DLD1 (cell line): ENCODE results near the gene NALCN.

Experiments
- in situ Hi-C: cut with HindIII; loops from 2 replicates; pipeline ENCODE4 v1.10.0; 2017; ENCODE audit warnings: low sequenced_read_pairs

The NALCN gene

DNA sequence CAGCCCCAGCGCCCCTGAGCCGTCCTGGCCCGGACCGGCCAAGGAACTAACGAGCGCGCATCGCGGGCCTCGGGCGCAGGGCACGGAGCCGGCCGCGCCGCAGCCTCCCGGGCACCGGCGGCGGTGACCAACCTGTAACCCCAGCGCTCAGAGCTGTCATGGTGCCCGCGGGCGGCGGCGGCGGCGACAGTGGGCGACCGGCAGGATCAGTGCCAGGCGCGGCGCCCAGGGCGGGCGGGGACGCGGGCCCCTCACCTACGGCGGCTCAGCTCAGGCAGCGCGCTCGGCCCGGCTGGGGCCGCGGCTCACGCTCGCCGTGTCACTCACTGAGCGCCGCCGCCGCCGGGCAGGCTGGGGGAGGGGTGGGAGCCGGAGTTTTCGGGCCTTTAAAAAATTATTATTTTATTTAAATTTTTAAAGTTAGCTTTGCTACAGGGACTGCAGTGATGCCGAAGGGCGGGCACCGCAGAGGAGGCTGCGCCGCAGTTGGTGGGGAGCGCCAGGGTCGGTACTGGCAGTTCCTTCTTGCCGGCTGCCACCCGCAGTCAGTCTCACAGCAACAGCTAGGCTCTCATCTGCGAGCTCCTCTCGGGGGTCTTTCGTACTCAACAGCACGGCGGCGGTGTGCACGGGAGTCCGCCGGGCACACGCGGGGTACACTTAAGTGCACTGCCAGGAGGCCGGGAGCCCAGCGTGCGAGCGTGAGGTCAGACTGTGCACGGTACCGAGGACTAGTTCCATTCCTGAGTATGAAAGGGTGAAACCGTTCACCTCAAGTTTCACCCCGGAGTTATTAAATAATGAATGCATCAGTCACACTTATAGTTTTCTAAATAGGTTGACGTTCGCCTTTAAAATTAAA is at the start of gene NALCN:
Gene NALCN (minus strand): TSS at position 328 of the 862 bp plus-strand sequence. CDS start 17,382 bp downstream, outside the sequence.
- in situ Hi-C loops, result no loop called here

GRCh38 chr13:101465877-101466276 is 49.6 kb upstream of the NALCN start:
- in situ Hi-C loops, result no loop called here

GRCh38 chr13:101457176-101457575 is 40.9 kb upstream of the NALCN start:
- in situ Hi-C loops, result no loop called here

GRCh38 chr13:101455863-101456262 is 39.6 kb upstream of the NALCN start:
- in situ Hi-C loops, result no loop called here

DNA sequence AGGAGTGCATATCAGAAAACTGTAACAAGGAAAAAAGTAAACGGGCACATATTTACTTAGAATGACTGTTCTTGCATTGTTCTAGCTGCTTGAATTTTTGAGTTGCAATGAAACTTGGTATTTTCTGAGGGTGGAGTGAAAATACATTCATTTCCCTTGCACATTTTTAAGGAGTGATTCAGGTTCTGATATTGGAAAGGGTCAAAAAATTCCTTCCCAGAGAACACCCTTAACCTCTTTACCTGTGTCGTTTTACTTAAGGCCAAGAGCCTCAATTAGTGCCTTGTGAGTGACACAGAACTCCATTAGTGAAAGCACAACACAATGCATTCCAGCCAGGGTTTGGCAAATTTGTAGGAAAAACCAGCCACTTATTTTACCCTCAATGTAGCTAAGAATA is 38.5 kb upstream of the NALCN start:
- in situ Hi-C loops, result no loop called here

DNA sequence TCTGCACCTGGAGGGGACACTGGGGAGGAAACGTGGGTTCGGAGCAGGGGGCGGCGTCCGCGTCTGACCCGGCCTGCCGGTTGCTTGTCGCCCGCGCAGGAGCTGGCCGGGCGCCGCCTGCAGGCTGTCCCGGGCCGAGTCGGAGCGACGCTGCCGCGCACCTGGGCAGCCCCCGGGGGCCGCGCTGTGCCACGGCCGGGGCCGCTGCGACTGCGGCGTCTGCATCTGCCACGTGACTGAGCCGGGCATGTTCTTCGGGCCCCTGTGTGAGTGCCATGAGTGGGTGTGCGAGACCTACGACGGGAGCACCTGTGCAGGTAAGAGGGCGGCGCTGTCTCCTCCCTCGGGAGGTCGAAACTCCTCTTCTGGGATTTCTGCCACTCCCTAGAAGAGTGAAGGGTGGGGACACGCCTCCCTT is 37.5 kb upstream of the NALCN start:
- in situ Hi-C loops, result no loop called here

- in situ Hi-C loops, result no loop called here
These were observed 36.5 kb upstream of the NALCN start, which contains the start of gene ITGBL1 for GRCh38 chr13:101452519-101453485. Gene ITGBL1, plus strand, starts transcription at chr13:101452675. Its CDS starts 159 bp downstream, at chr13:101452834.

DNA sequence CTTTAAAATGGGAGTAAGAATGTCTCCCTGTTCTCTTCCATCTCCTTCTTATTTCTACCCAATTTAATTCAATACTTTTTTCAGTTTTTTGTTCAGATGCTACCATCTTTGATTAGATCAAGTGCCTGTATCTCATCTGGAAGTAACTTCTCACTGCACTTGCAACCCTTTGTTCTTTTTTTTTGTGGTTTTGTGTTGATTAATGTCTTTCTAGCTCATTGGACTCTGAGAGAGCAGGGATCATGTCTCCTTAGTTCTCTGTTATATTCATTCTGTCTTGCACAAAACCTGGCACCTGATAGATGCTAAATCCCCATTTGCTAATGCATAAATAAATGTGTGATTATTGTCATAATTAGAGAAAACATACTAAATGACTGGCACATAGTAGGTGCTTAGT is 35.3 kb upstream of the NALCN start:
- in situ Hi-C loops, result no loop called here

- in situ Hi-C loops, result no loop called here
These were observed 34.4 kb upstream of the NALCN start for GRCh38 chr13:101450749-101451130.

DNA sequence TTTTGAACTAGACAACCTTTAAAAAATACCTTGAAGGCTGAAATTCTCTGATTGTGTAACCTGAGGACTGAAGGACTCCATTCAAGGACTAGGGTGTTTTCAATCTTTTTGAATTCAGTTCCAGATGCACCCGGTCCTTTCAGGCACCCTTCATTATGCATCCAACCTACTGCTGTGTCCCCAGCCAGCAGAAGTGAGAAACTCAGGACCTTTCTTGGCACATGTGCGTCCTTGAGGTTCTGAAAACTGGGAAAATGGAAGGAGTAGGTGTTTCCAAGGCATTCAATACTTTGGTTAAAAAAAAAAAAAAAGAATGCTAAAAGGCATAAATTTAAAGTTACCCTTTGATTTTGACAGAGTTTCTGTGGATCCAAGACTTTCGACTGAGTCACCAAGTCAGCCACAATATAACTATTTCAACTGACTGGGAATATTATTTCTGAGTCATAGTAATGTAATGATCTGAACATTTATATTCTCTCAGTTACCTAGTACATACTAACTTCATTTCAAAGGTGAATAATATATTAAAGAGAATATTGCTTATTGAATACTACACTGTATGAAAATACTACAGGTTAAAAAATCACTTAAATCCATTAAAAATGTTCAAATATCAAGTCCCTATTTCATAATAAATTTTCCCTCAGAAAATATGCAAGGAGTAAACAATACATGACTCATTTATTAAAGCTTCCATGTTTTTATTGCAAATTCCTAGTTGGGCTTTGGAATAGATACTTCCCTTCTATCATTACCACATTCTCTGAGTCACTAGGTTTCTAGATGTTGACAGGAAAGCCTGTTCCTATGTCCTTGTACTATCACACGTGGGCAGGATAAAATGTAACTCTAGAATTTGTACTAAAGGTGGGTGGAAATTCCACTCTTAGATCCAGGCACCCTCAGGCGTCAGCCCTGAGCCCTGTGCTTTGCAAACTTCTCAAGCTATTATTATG is 33.8 kb upstream of the NALCN start:
- in situ Hi-C loops, result no loop called here

GRCh38 chr13:101447852-101448251 is 31.5 kb upstream of the NALCN start:
- in situ Hi-C loops, result no loop called here

- in situ Hi-C loops, result no loop called here
These were observed 18.2 kb upstream of the NALCN start for GRCh38 chr13:101434486-101434885.

DNA sequence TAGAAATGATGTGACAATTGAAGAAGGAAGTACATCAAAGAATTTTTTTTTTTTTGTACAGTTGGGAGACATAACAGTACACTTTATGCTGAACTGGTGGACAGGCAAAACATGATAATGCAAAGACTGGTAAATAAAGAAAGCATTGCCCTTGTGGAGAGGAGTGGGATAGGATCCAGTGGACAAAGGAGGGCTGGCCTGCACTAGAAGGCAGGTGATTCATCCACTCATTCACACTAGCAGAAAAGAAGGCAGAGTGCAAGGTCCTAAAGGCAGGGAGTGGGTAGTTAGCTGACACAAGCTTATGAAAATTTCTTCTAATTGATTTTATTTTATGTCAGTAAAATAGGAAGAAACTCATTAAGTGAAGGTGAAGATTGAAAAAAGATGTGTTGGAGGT is 17.6 kb upstream of the NALCN start:
- in situ Hi-C loops, result no loop called here

DNA sequence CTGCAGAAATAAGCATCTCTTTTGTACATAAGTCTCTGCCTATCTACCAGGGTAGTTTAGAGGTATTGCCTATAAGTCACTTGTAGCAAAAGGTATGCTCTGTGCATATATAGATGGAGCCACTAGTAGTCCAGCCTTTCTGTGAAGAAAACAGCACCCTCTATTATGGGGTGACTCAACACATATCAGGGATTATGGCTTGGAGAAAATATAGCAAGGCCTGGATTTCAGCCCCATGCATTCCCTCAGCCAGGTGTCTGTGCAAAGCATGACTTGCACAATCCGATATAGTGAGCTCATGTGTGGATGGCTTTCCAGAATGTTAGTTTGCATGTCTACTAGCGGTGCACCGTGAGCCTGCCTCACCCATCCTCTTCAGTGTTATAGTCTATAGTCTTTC is 13.4 kb upstream of the NALCN start:
- in situ Hi-C loops, result no loop called here

GRCh38 chr13:101425623-101426022 is 9.3 kb upstream of the NALCN start:
- in situ Hi-C loops, result no loop called here

DNA sequence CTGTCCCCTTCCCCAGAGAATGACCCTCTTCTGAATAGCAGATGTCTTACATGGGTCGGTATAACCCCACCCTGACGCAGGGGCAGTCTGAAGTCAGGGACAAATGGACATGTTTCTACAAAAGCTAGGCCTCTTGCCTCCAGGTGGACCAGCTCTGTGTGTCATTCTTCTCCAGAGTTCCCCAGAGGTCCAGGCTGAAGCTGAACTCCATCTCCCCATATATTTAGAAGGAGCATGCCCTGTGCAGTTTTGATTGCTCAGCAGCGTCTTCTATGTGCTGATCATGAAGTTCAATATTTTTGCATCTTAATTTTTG is 8.8 kb upstream of the NALCN start:
- in situ Hi-C loops, result no loop called here

DNA sequence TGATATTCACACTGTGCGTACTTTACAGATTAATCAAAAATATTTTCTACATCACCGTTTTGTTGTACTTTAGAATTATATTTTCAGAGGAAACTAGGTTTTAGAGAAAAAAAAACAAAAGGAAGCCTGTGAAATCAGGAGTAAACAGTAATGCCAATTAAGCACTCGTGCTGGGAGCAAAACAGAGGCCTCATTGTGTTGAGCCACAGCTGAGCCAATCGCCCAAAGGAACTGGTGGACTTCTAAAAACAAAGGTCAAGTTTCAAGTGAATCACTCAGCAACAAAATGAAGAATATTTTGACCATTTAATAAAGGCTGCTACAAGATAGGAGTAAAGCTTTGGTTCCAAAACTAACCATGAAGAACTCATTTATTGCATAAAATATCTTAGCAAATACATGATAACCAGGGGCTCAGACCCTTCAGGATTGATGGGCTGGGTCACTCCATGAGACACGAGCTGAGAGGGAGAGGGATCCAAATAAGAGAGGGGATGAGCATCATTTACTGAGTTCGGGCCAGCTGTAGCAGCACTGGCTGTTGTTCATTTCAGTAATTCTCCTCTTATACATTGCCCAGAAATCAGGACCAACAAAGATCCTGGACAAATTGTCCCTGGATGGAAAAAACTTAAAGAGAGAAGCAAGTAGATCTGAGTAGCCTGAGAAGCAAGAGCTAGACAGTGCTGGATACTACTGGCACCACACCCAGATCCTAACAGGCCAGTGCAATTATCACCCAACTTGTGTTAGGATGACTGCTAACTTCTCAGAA is 8.3 kb upstream of the NALCN start:
- in situ Hi-C loops, result no loop called here

DNA sequence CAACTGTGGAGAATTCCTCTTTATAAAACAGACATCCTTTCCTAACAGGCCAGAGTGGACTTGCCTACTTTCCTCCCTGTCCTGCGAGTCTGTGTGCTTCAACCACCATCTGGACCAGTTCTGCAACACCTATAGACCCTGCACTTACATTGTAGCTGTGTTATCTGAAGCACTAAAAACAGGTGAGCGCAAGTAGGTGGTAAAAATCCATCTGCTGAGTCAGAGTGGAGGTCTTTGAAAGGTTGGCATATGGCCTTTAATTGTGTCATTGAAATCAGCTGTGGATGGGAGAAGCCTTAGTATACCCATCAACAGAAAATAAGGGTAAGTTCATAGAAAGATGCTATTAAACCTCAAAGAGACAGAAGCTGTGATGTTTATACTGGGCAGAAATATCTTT is 7.6 kb upstream of the NALCN start:
- in situ Hi-C loops, result no loop called here

GRCh38 chr13:101417501-101417900 is 1.2 kb upstream of the NALCN start:
- in situ Hi-C loops, result no loop called here

- in situ Hi-C loops, result no loop called here
These were observed 717 bp upstream of the NALCN start for GRCh38 chr13:101417043-101417406.
